Caco-2 (cell line): ENCODE results near the gene PJVK. TPM values are rescaled to one million over a fixed set of nuclear protein-coding genes. Genes with fewer than 3 reads are reported as not detected.
A peak's percentile ranks its signal among the peaks of the same experiment; 100 is the strongest.

Source experiments
- BruUV-seq: library from RNA; stranded (reverse); fragments of 400-500 nt; replicated peaks from 2 replicates; lab custom pipeline; 2021; lab: Mats Ljungman, UMichigan
- CTCF ChIA-PET: fragments of 300-600 bp; sonication (Branson Sonifier 250); formaldehyde crosslinking; loops from one replicate; lab custom pipeline; 2022; ENCODE audit warnings: antibody characterized with exemption; lab: Charles Lee
- POLR2A ChIA-PET: fragments of 300-600 bp; sonication (Branson Sonifier 250); formaldehyde crosslinking; loops from one replicate; lab custom pipeline; 2022; ENCODE audit warnings: antibody characterized with exemption; lab: Charles Lee
- DNase-seq, 2 experiments: peaks; one replicate each; pipeline versions ENCODE4 v3.0.0 to v3.0.0-alpha.2; 2020 to 2022
- H3K27me3 ChIP-seq: replicated peaks from 2 replicates; pipeline ENCODE4 v1.6.0; 2011; ENCODE audit warnings: low read length; ENCODE audit not compliant: control insufficient read depth, insufficient read depth
- H3K36me3 ChIP-seq: 2 replicates; pipeline ENCODE4 v1.5.1; 2011; ENCODE audit warnings: low read length; ENCODE audit not compliant: control insufficient read depth, insufficient read depth
- H3K4me1 ChIP-seq: fragments of 250-450 bp; sonication (Bioruptor Pico); 2 replicates; pipeline ENCODE4 v1.5.1; 2020; ENCODE audit warnings: mild to moderate bottlenecking
- H3K4me3 ChIP-seq: 2 replicates; pipeline ENCODE4 v1.5.1; 2011; ENCODE audit warnings: low read depth, mild to moderate bottlenecking, control low read depth, low read length
- H3K9me3 ChIP-seq: fragments of 250-450 bp; sonication (Bioruptor Pico); 2 replicates; pipeline ENCODE4 v1.5.1; 2020; ENCODE audit warnings: mild to moderate bottlenecking, moderate library complexity
- H3K27ac Mint-ChIP-seq: one replicate; pipeline ENCODE4 v1.8.0; 2022; ENCODE audit warnings: mixed read lengths; ENCODE audit not compliant: unreplicated experiment
- H3K27me3 Mint-ChIP-seq: one replicate; pipeline ENCODE4 v1.8.0; 2022; ENCODE audit warnings: mixed read lengths; ENCODE audit not compliant: insufficient read depth, unreplicated experiment
- H3K36me3 Mint-ChIP-seq: one replicate; pipeline ENCODE4 v1.8.0; 2022; ENCODE audit warnings: mild to moderate bottlenecking, mixed read lengths; ENCODE audit not compliant: insufficient read depth, unreplicated experiment
- H3K4me1 Mint-ChIP-seq: one replicate; pipeline ENCODE4 v1.8.0; 2022; ENCODE audit warnings: low read depth, mixed read lengths; ENCODE audit not compliant: unreplicated experiment
- H3K4me3 Mint-ChIP-seq: one replicate; pipeline ENCODE4 v1.8.0; 2022; ENCODE audit warnings: mild to moderate bottlenecking, moderate library complexity, mixed read lengths; ENCODE audit not compliant: unreplicated experiment
- H3K9me3 Mint-ChIP-seq: one replicate; pipeline ENCODE4 v1.8.0; 2022; ENCODE audit warnings: mixed read lengths; ENCODE audit not compliant: unreplicated experiment
- CTCF ChIP-seq, 2 experiments: fragments of 200-600 bp in 1 of 2; IDR thresholded peaks; 1 replicate in 1 of 2; 2 replicates in 1 of 2; pipeline versions ENCODE4 v1.5.1 to v1.8.0; 2011 to 2022; ENCODE audit warnings: antibody characterized with exemption in 1 of 2, control low read depth in 1 of 2, inconsistent platforms in 1 of 2, low read depth in 1 of 2, low read length in 1 of 2, mild to moderate bottlenecking in 1 of 2, moderate library complexity in 1 of 2; ENCODE audit not compliant: insufficient read depth in 1 of 2, severe bottlenecking in 1 of 2, unreplicated experiment in 1 of 2
- intact Hi-C: fragments of 100-400 bp; cut with micrococcal nuclease; formaldehyde crosslinking; loops from one replicate; pipeline ENCODE4 v1.10.0; 2022; ENCODE audit not compliant: unreplicated experiment
- total RNA-seq: library from RNA; stranded (reverse); gene quantifications from 2 replicates; pipeline ENCODE4 v1.2.3, GENCODE V29; 2022

Gene PJVK
- total RNA-seq, 1 experiment from 2014 or later: 2.9 TPM

GRCh38 chr2:178478439-178479274 lies 27.5 kb downstream of the PJVK start, which contains the start of gene FKBP7:
FKBP7 (minus strand) TSS chr2:178478600; CDS start chr2:178478499, 101 bp downstream.
- ChIA-PET POLR2A (no interaction called here), CTCF (no interaction called here)
- DNase-seq: peak; percentile 84 to 85
- Histone ChIP-seq H3K9me3 (no peaks in the 10 kb centered on the region), H3K4me1 (peaks cover 7% of the 10 kb centered on the region; the same call in 1 of the 2 replicates), H3K36me3 (no peaks in the 10 kb centered on the region), H3K27me3 (no peaks in the 10 kb centered on the region), H3K4me3 (peak within 1 kb of the TSS; percentile 60)
- BruUV-seq: no TSS peak
- peaks cover 5% of the 10 kb centered on the region for H3K4me1 Mint-ChIP-seq
- H3K27ac Mint-ChIP-seq: peak within 1 kb of the TSS; percentile 96
- no peaks in the 10 kb centered on the region for H3K9me3 Mint-ChIP-seq
- intact Hi-C loops: no loop called here
- peaks cover 18% of the 10 kb centered on the region for H3K36me3 Mint-ChIP-seq
- peak within 1 kb of the TSS; percentile 99 for H3K4me3 Mint-ChIP-seq
- no peaks in the 10 kb centered on the region for H3K27me3 Mint-ChIP-seq
- peak; percentile 74 for TF ChIP-seq CTCF (IDR thresholded peaks at IDR 0.05; ENCODE audit: insufficient read depth in 1 of 2, low read depth in 1 of 2, low read length in 1 of 2, severe bottlenecking in 1 of 2, unreplicated experiment in 1 of 2)

- Mint-ChIP-seq H3K4me1 (peaks cover 5% of the 10 kb centered on the region), H3K27me3 (no peaks in the 10 kb centered on the region), H3K9me3 (no peaks in the 10 kb centered on the region), H3K36me3 (peaks cover 18% of the 10 kb centered on the region), H3K4me3 (peak overlapping the region; percentile 99), H3K27ac (peak overlapping the region; percentile 96)
- ChIA-PET POLR2A (no interaction called here), CTCF (interaction anchor here (1.3 kb wide), 1 partner anchor 28 kb away, joined by 5 read pairs; the partner anchor contains the start of genes PJVK and PRKRA)
- DNase-seq: no peak
- Histone ChIP-seq H3K27me3 (no peaks in the 10 kb centered on the region), H3K36me3 (no peaks in the 10 kb centered on the region), H3K9me3 (no peaks in the 10 kb centered on the region), H3K4me3 (peak overlapping the region; percentile 60), H3K4me1 (peaks cover 7% of the 10 kb centered on the region; the same call in 1 of the 2 replicates)
- TF ChIP-seq CTCF (IDR thresholded peaks at IDR 0.05; ENCODE audit: insufficient read depth in 1 of 2, low read depth in 1 of 2, low read length in 1 of 2, severe bottlenecking in 1 of 2, unreplicated experiment in 1 of 2): no peak
- no TSS peak for BruUV-seq
- intact Hi-C loops: no loop called here
These were observed 28.1 kb downstream of the PJVK start for GRCh38 chr2:178479275-178479616.

DNA sequence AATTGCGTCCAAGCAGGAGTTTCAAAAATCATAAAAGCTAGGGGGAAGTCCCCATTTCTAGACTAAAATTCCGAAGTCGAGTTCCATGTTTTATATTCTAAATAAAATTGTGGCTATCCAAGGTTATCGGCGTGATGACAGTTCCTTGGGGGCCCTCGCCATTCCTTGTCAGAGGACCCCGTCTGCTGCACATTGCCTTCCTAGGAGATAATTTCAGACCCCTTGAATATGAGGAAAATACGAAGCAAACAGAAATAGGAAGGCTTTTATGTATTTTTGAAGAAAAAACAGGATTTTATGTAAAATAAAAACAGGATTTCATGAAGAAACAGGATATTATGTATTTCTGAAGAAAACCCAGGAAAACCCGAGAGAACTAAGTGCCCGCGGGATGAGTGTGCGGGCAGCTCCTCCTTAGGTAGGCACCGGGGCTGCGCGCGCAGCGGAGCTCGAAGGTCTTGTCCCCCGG lies 28.6 kb downstream of the PJVK start:
- Mint-ChIP-seq H3K27me3 (no peaks in the 10 kb centered on the region), H3K4me1 (peaks cover 5% of the 10 kb centered on the region), H3K9me3 (no peaks in the 10 kb centered on the region), H3K4me3 (peak overlapping the region; percentile 99), H3K27ac (peak overlapping the region; percentile 96), H3K36me3 (peaks cover 18% of the 10 kb centered on the region)
- Histone ChIP-seq H3K4me3 (peak overlapping the region; percentile 60), H3K9me3 (no peaks in the 10 kb centered on the region), H3K4me1 (peaks cover 7% of the 10 kb centered on the region; the same call in 1 of the 2 replicates), H3K27me3 (no peaks in the 10 kb centered on the region), H3K36me3 (no peaks in the 10 kb centered on the region)
- CTCF ChIA-PET: interaction anchor here (1.3 kb wide), 1 partner anchor 29 kb away, joined by 5 read pairs; the partner anchor contains the start of genes PJVK and PRKRA
- no TSS peak for BruUV-seq
- DNase-seq: no peak
- POLR2A ChIA-PET: interaction anchor here (1.5 kb wide), 1 partner anchor 29 kb away, joined by 22 read pairs; the partner anchor contains the start of genes PJVK and PRKRA
- intact Hi-C loops: loop anchor here (1.0 to 2.0 kb wide), 4 partner anchors 10 to 367 kb away; partner anchors contain the start of genes PJVK, PRKRA and RBM45
- TF ChIP-seq CTCF (IDR thresholded peaks at IDR 0.05; ENCODE audit: insufficient read depth in 1 of 2, low read depth in 1 of 2, low read length in 1 of 2, severe bottlenecking in 1 of 2, unreplicated experiment in 1 of 2): no peak
